ENCODE results near the gene CNN1.
"Not testable (repeated sequence)": the region's sequence is repeated elsewhere in the genome, so short reads cannot be mapped to it uniquely, and the experiment has no call there.

The CNN1 gene

GRCh38 chr19:11599704-11600103, 61.1 kb downstream of the CNN1 start:
- not testable (repeated sequence) for DNase-seq (ENCODE audit: low read depth, low spot score)

Data from brain pericyte (primary cell).